OCI-LY1 (cell line): ENCODE results near the gene UCP2.

Experiments
- CTCF ChIP-seq: fragments of 200-600 bp; sonication (generic), shearing (Covaris generic); IDR thresholded peaks from 2 replicates; pipeline ENCODE4 v1.5.1; 2017; ENCODE audit warnings: mild to moderate bottlenecking, antibody characterized with exemption, low read length, moderate library complexity, mixed read lengths
- EZH2 ChIP-seq: fragments of 200-600 bp; sonication (generic), shearing (Covaris generic); IDR thresholded peaks from 2 replicates; pipeline ENCODE4 v1.8.0; 2017; ENCODE audit warnings: borderline replicate concordance, mixed run types, mild to moderate bottlenecking, antibody characterized with exemption, low read length, moderate library complexity, mixed read lengths

- no peak for TF ChIP-seq CTCF
- no peak for TF ChIP-seq EZH2
Measured at GRCh38 chr11:74010306-74011300, 28.0 kb upstream of the UCP2 start.
